Measurements from ENCODE around the gene PDCL2.
A peak's percentile ranks its signal among the peaks of the same experiment; 100 is the strongest.

PDCL2 gene

GRCh38 chr4:55545151-55545550 lies 46.9 kb downstream of the PDCL2 start:
- Histone ChIP-seq H3K9ac (ENCODE audit: low read length) (peak overlapping the region; percentile 60), H3K9me3 (ENCODE audit: insufficient read depth, low read length) (no peaks in the 10 kb centered on the region), H3K4me3 (ENCODE audit: insufficient read depth, low read length, poor library complexity, severe bottlenecking) (peak overlapping the region; percentile 73), H3K36me3 (ENCODE audit: low read length) (no peaks in the 10 kb centered on the region), H3K79me2 (ENCODE audit: insufficient read depth, low read length) (no peaks in the 10 kb centered on the region), H3F3A (ENCODE audit: insufficient read depth) (peaks cover 7% of the 10 kb centered on the region; the same call in 1 of the 2 replicates), H3K4me2 (ENCODE audit: low read depth, low read length, poor library complexity, severe bottlenecking) (peak overlapping the region; percentile 61), H3K9me2 (replicated peaks; ENCODE audit: insufficient read depth, low read length) (no peaks in the 10 kb centered on the region), H3K27ac (ENCODE audit: low read depth, low read length) (no peak overlapping the region), H4K20me1 (ENCODE audit: low read depth, low read length) (0 out of 2 replicates have a peak, but pooled peaks cover 3% of the 10 kb centered on the region), H3K27me3 (ENCODE audit: low read length) (no peaks in the 10 kb centered on the region), H2AFZ (ENCODE audit: low read depth, low read length, severe bottlenecking) (peak overlapping the region; percentile 71)
- TF ChIP-seq EZH2phosphoT487 (conservative IDR thresholded peaks at IDR 0.05; ENCODE audit: low read length) (no peak), CTCF (IDR thresholded peaks at IDR 0.05; ENCODE audit: insufficient read depth, low read length, poor library complexity, severe bottlenecking) (no peak)

GRCh38 chr4:55543858-55544257 lies 48.2 kb downstream of the PDCL2 start:
- no peaks in the 10 kb centered on the region for H3K36me3 ChIP-seq (ENCODE audit: low read length)
- peaks cover 7% of the 10 kb centered on the region; the same call in 1 of the 2 replicates for H3F3A ChIP-seq (ENCODE audit: insufficient read depth)
- no peaks in the 10 kb centered on the region for H3K9me3 ChIP-seq (ENCODE audit: insufficient read depth, low read length)
- no peak overlapping the region for H2AFZ ChIP-seq (ENCODE audit: low read depth, low read length, severe bottlenecking)
- TF ChIP-seq EZH2phosphoT487 (conservative IDR thresholded peaks at IDR 0.05; ENCODE audit: low read length): no peak
- TF ChIP-seq CTCF (IDR thresholded peaks at IDR 0.05; ENCODE audit: insufficient read depth, low read length, poor library complexity, severe bottlenecking): no peak
- no peaks in the 10 kb centered on the region for H3K79me2 ChIP-seq (ENCODE audit: insufficient read depth, low read length)
- H4K20me1 ChIP-seq (ENCODE audit: low read depth, low read length): 0 out of 2 replicates have a peak, but pooled peaks cover 3% of the 10 kb centered on the region
- no peak overlapping the region for H3K4me3 ChIP-seq (ENCODE audit: insufficient read depth, low read length, poor library complexity, severe bottlenecking)
- no peaks in the 10 kb centered on the region for H3K9me2 ChIP-seq (replicated peaks; ENCODE audit: insufficient read depth, low read length)
- H3K27me3 ChIP-seq (ENCODE audit: low read length): no peaks in the 10 kb centered on the region
- H3K4me2 ChIP-seq (ENCODE audit: low read depth, low read length, poor library complexity, severe bottlenecking): no peak overlapping the region
- no peak overlapping the region for H3K9ac ChIP-seq (ENCODE audit: low read length)
- no peak overlapping the region for H3K27ac ChIP-seq (ENCODE audit: low read depth, low read length)

GRCh38 chr4:55540271-55540670 lies 51.8 kb downstream of the PDCL2 start:
- H3K4me3 ChIP-seq (ENCODE audit: insufficient read depth, low read length, poor library complexity, severe bottlenecking): no peak overlapping the region
- no peak overlapping the region for H3K9ac ChIP-seq (ENCODE audit: low read length)
- H3F3A ChIP-seq (ENCODE audit: insufficient read depth): peaks cover 4% of the 10 kb centered on the region; the same call in 1 of the 2 replicates
- no peaks in the 10 kb centered on the region for H3K9me2 ChIP-seq (replicated peaks; ENCODE audit: insufficient read depth, low read length)
- 0 out of 2 replicates have a peak, but pooled peaks cover 3% of the 10 kb centered on the region for H4K20me1 ChIP-seq (ENCODE audit: low read depth, low read length)
- H2AFZ ChIP-seq (ENCODE audit: low read depth, low read length, severe bottlenecking): no peak overlapping the region
- no peaks in the 10 kb centered on the region for H3K9me3 ChIP-seq (ENCODE audit: insufficient read depth, low read length)
- no peak overlapping the region for H3K27ac ChIP-seq (ENCODE audit: low read depth, low read length)
- H3K36me3 ChIP-seq (ENCODE audit: low read length): no peaks in the 10 kb centered on the region
- no peaks in the 10 kb centered on the region for H3K27me3 ChIP-seq (ENCODE audit: low read length)
- H3K79me2 ChIP-seq (ENCODE audit: insufficient read depth, low read length): no peaks in the 10 kb centered on the region
- TF ChIP-seq CTCF (IDR thresholded peaks at IDR 0.05; ENCODE audit: insufficient read depth, low read length, poor library complexity, severe bottlenecking) (no peak), EZH2phosphoT487 (conservative IDR thresholded peaks at IDR 0.05; ENCODE audit: low read length) (no peak)
- no peak overlapping the region for H3K4me2 ChIP-seq (ENCODE audit: low read depth, low read length, poor library complexity, severe bottlenecking)

Data from SU-DHL-6 (cell line).